ENCODE results near the gene ADAMTS18.
"Not testable (repeated sequence)": the region's sequence is repeated elsewhere in the genome, so short reads cannot be mapped to it uniquely, and the experiment has no call there.

ADAMTS18 gene

DNA sequence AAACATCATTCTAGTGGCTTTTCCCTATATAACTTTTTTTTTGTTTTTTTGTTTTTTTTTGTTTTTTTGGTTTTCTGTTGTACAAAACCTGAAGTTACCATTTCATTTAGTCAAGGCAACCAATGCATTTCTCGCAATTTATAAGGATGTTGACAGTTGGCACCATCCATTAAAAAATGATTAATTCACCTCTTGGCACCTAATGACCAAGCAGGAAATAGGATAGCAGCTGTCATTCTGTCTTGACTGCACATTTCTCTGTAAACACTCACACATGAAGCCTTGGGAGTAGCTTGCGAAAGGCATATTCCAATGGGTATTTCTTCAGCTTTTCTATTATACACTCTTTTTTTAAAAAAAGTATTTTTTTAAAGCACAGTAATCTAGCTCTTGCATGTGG, 158.2 kb downstream of the ADAMTS18 start:
- Histone ChIP-seq H3K4me1 (ENCODE audit: low read depth, poor library complexity, severe bottlenecking) (peaks cover 36% of the 10 kb centered on the region), H3K27me3 (ENCODE audit: insufficient read depth, low read depth) (no peaks in the 10 kb centered on the region), H3K9ac (no peak overlapping the region), H3K4me3 (IDR thresholded peaks at IDR 0.05; ENCODE audit: insufficient read depth, low read depth, low read length) (no peak overlapping the region), H3K79me2 (ENCODE audit: insufficient read depth, low read depth) (no peaks in the 10 kb centered on the region), H3K27ac (no peak overlapping the region), H3K36me3 (ENCODE audit: insufficient read depth) (no peaks in the 10 kb centered on the region), H4K20me1 (ENCODE audit: insufficient read depth) (no peaks in the 10 kb centered on the region), H2AFZ (ENCODE audit: low read depth) (no peak overlapping the region), H3K4me2 (peak overlapping the region; percentile 11; the same call in 1 of the 2 replicates)
- TF ChIP-seq, protein P1, sequence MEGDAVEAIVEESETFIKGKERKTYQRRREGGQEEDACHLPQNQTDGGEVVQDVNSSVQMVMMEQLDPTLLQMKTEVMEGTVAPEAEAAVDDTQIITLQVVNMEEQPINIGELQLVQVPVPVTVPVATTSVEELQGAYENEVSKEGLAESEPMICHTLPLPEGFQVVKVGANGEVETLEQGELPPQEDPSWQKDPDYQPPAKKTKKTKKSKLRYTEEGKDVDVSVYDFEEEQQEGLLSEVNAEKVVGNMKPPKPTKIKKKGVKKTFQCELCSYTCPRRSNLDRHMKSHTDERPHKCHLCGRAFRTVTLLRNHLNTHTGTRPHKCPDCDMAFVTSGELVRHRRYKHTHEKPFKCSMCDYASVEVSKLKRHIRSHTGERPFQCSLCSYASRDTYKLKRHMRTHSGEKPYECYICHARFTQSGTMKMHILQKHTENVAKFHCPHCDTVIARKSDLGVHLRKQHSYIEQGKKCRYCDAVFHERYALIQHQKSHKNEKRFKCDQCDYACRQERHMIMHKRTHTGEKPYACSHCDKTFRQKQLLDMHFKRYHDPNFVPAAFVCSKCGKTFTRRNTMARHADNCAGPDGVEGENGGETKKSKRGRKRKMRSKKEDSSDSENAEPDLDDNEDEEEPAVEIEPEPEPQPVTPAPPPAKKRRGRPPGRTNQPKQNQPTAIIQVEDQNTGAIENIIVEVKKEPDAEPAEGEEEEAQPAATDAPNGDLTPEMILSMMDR (conservative IDR thresholded peaks at IDR 0.05; ENCODE audit: low read depth, low read length), result no peak

DNA sequence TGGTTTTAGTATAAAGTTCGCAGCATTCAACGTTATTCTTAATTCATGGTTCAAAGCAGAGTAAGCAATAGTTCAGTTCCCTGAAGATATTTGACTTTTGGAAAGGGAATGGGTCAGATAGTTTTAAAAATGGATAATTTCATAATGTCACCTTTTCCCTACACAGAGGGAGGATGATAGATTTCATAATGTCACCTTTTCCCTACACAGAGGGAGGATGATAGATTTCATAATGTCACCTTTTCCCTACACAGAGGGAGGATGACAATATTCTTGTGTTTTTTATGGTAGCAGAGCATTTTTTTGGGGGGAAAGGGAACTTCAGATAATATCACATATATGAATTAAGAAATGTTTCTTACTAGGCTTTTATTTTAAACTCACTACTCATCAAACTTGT, 159.5 kb downstream of the ADAMTS18 start:
- not testable (repeated sequence) for H3K27me3 ChIP-seq (ENCODE audit: insufficient read depth, low read depth); H3K9ac ChIP-seq; H4K20me1 ChIP-seq (ENCODE audit: insufficient read depth); H3K36me3 ChIP-seq (ENCODE audit: insufficient read depth); H3K4me3 ChIP-seq (IDR thresholded peaks at IDR 0.05; ENCODE audit: insufficient read depth, low read depth, low read length); H3K27ac ChIP-seq; H3K79me2 ChIP-seq (ENCODE audit: insufficient read depth, low read depth); H2AFZ ChIP-seq (ENCODE audit: low read depth); H3K4me2 ChIP-seq
- H3K4me1 ChIP-seq (ENCODE audit: low read depth, poor library complexity, severe bottlenecking), result peaks cover 36% of the 10 kb centered on the region

DNA sequence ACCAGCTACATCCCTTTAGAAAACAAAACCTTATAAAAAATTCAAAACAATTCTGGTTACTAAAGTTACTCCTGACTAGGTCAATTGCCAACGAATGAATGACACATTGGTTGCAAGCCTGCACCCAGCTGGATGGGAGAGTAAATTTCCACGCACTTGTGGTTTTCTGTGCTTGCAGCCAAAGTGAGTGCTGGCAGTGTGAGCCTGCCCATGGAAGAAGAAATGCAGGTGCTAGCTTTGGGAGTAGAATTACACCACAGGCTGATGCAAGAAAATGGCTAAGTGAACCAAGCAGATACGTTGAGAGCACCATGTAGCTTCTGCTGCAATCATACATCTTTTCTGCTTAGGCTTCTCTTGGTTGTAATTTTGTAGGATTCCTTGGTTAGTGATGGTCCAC, 161.0 kb downstream of the ADAMTS18 start:
- Histone ChIP-seq H3K36me3 (ENCODE audit: insufficient read depth) (no peaks in the 10 kb centered on the region), H3K9ac (no peak overlapping the region), H3K27ac (peak overlapping the region; percentile 37), H3K27me3 (ENCODE audit: insufficient read depth, low read depth) (no peaks in the 10 kb centered on the region), H3K79me2 (ENCODE audit: insufficient read depth, low read depth) (no peaks in the 10 kb centered on the region), H4K20me1 (ENCODE audit: insufficient read depth) (no peaks in the 10 kb centered on the region), H3K4me1 (ENCODE audit: low read depth, poor library complexity, severe bottlenecking) (peaks cover 36% of the 10 kb centered on the region), H2AFZ (ENCODE audit: low read depth) (no peak overlapping the region), H3K4me3 (IDR thresholded peaks at IDR 0.05; ENCODE audit: insufficient read depth, low read depth, low read length) (no peak overlapping the region), H3K4me2 (peak overlapping the region; percentile 14; the same call in 1 of the 2 replicates)
- TF ChIP-seq, protein P1 (conservative IDR thresholded peaks at IDR 0.05; ENCODE audit: low read depth, low read length), result no peak

DNA sequence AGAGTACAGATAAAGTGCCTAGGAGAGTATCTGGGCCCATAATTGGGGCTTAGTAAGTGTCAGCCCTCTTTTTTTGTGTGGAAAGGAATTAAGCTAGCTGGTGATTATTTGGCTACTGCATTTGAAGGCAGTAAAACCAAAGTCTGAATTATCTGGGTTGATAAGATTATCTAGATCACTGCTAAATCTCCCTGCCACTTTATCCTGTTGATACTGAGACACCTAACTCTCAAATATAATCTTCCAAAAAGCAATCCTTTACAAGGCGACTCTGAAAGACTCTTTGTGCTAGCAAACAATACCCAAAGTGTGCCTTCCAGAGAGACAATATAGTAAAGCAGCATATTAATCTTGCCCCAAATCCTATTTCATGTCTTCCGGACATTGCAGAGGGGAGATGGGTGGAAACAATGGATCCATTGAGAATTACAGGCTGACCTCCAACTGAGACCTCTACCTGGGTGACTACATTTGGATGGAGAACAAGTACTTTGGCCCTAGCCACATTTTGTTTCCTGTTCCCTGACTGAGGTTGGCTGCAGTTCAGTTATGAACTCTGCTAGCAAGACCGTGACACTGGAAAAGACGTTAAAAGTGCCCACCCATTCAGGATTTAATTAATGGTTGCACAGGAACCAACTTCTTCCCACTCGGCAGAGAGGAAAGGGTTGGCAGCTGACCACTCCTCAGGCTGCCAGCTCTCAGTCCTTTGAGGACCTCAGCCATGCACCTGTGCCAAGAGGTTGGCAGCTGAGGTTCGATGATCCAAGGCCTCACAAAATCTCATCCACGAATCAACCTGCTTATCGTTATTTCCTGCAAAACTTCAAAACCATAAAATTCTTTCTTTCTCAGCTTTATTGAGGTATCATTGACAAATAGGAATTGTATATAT, 163.1 kb downstream of the ADAMTS18 start:
- Histone ChIP-seq H3K27ac (no peak overlapping the region), H3K4me2 (no peak overlapping the region), H3K36me3 (ENCODE audit: insufficient read depth) (no peaks in the 10 kb centered on the region), H3K4me3 (IDR thresholded peaks at IDR 0.05; ENCODE audit: insufficient read depth, low read depth, low read length) (no peak overlapping the region), H3K4me1 (ENCODE audit: low read depth, poor library complexity, severe bottlenecking) (peaks cover 24% of the 10 kb centered on the region), H3K27me3 (ENCODE audit: insufficient read depth, low read depth) (no peaks in the 10 kb centered on the region), H2AFZ (ENCODE audit: low read depth) (no peak overlapping the region), H3K79me2 (ENCODE audit: insufficient read depth, low read depth) (no peaks in the 10 kb centered on the region), H3K9ac (no peak overlapping the region), H4K20me1 (ENCODE audit: insufficient read depth) (no peaks in the 10 kb centered on the region)
- TF ChIP-seq, protein P1 (conservative IDR thresholded peaks at IDR 0.05; ENCODE audit: low read depth, low read length), result no peak

DNA sequence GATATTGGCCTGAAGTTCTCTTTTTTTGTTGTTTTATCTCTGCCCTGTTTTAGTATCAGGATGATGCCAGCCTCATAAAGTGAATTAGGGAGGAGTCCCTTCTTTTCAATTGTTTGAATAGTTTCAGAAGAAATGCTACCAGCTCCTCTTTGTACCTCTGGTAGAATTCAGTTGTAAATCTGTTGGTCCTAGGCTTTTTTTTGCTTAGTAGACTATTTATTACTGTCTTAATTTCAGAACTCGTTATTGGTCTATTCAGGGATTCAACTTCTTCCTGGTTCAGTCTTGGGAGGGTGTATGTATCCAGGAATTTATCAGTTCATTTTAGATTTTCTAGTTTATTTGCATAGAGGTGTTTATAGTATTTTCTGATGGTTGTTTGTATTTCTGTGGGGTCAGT, 168.6 kb downstream of the ADAMTS18 start:
- not testable (repeated sequence) for H3K4me3 ChIP-seq (IDR thresholded peaks at IDR 0.05; ENCODE audit: insufficient read depth, low read depth, low read length); H3K4me2 ChIP-seq; H3K79me2 ChIP-seq (ENCODE audit: insufficient read depth, low read depth); H3K9ac ChIP-seq; H2AFZ ChIP-seq (ENCODE audit: low read depth); H3K36me3 ChIP-seq (ENCODE audit: insufficient read depth); H3K4me1 ChIP-seq (ENCODE audit: low read depth, poor library complexity, severe bottlenecking); H4K20me1 ChIP-seq (ENCODE audit: insufficient read depth); H3K27ac ChIP-seq; H3K27me3 ChIP-seq (ENCODE audit: insufficient read depth, low read depth)

All from KMS-11 (cell line).